ENCODE data around the gene EIF4G3.

The EIF4G3 gene

GRCh38 chr1:21022279-21023040, 154.2 kb downstream of the EIF4G3 start:
- TF ChIP-seq CTCF (IDR thresholded peaks at IDR 0.05; ENCODE audit: low read length) (no peak), EZH2 (IDR thresholded peaks at IDR 0.05; ENCODE audit: borderline replicate concordance, low read length) (no peak)
- H3K4me3 ChIP-seq (ENCODE audit: low read depth, low read length, poor library complexity, severe bottlenecking): no peak overlapping the region
- H3K36me3 ChIP-seq (ENCODE audit: insufficient read depth, low read length): peaks cover 15% of the 10 kb centered on the region; the same call in 1 of the 2 replicates
- H3K4me2 ChIP-seq (ENCODE audit: low read length): peak overlapping the region; percentile 36
- peak overlapping the region; percentile 63 for H3K27ac ChIP-seq (ENCODE audit: low read depth, low read length, poor library complexity, severe bottlenecking)
- peak overlapping the region; percentile 23; the same call in 1 of the 2 replicates for H3K9ac ChIP-seq (ENCODE audit: low read length)
- peaks cover 13% of the 10 kb centered on the region for H3K4me1 ChIP-seq (ENCODE audit: insufficient read depth, low read length, severe bottlenecking)
- no peaks in the 10 kb centered on the region for H3K27me3 ChIP-seq (ENCODE audit: insufficient read depth, low read length)
- H3K9me3 ChIP-seq (ENCODE audit: low read length): no peaks in the 10 kb centered on the region; the same call in 1 of the 2 replicates
- H2AFZ ChIP-seq (ENCODE audit: low read length): no peak overlapping the region
- H4K20me1 ChIP-seq (ENCODE audit: insufficient read depth, low read length): no peaks in the 10 kb centered on the region
- no peaks in the 10 kb centered on the region for H3K9me2 ChIP-seq (ENCODE audit: low read depth, low read length)
- H3K79me2 ChIP-seq (ENCODE audit: insufficient read depth, low read length): peaks cover 5% of the 10 kb centered on the region; the same call in 1 of the 2 replicates
- H3F3A ChIP-seq (ENCODE audit: insufficient read depth, low read length): no peaks in the 10 kb centered on the region

GRCh38 chr1:21021311-21021710, 155.4 kb downstream of the EIF4G3 start:
- Histone ChIP-seq H3K27ac (ENCODE audit: low read depth, low read length, poor library complexity, severe bottlenecking) (no peak overlapping the region), H3K9me3 (ENCODE audit: low read length) (no peaks in the 10 kb centered on the region; the same call in 1 of the 2 replicates), H3K36me3 (ENCODE audit: insufficient read depth, low read length) (peaks cover 15% of the 10 kb centered on the region; the same call in 1 of the 2 replicates), H3K9ac (ENCODE audit: low read length) (no peak overlapping the region), H3K27me3 (ENCODE audit: insufficient read depth, low read length) (no peaks in the 10 kb centered on the region), H3K4me3 (ENCODE audit: low read depth, low read length, poor library complexity, severe bottlenecking) (no peak overlapping the region), H2AFZ (ENCODE audit: low read length) (no peak overlapping the region), H3K9me2 (ENCODE audit: low read depth, low read length) (no peaks in the 10 kb centered on the region), H3K4me1 (ENCODE audit: insufficient read depth, low read length, severe bottlenecking) (peaks cover 13% of the 10 kb centered on the region), H3K4me2 (ENCODE audit: low read length) (no peak overlapping the region), H4K20me1 (ENCODE audit: insufficient read depth, low read length) (no peaks in the 10 kb centered on the region), H3F3A (ENCODE audit: insufficient read depth, low read length) (no peaks in the 10 kb centered on the region), H3K79me2 (ENCODE audit: insufficient read depth, low read length) (peaks cover 5% of the 10 kb centered on the region; the same call in 1 of the 2 replicates)
- no peak for TF ChIP-seq EZH2 (IDR thresholded peaks at IDR 0.05; ENCODE audit: borderline replicate concordance, low read length)
- no peak for TF ChIP-seq CTCF (IDR thresholded peaks at IDR 0.05; ENCODE audit: low read length)

- Histone ChIP-seq H3K9me2 (ENCODE audit: low read depth, low read length) (no peaks in the 10 kb centered on the region), H3K4me2 (ENCODE audit: low read length) (no peak overlapping the region)
Observed at GRCh38 chr1:21020151-21020550, 156.5 kb downstream of the EIF4G3 start.

More at GRCh38 chr1:21020151-21020550, 156.5 kb downstream of the EIF4G3 start:
- H3K9me3 ChIP-seq (ENCODE audit: low read length): no peaks in the 10 kb centered on the region; the same call in 1 of the 2 replicates
- H3K27ac ChIP-seq (ENCODE audit: low read depth, low read length, poor library complexity, severe bottlenecking): no peak overlapping the region
- no peaks in the 10 kb centered on the region for H3F3A ChIP-seq (ENCODE audit: insufficient read depth, low read length)
- H3K4me1 ChIP-seq (ENCODE audit: insufficient read depth, low read length, severe bottlenecking): peaks cover 13% of the 10 kb centered on the region
- H4K20me1 ChIP-seq (ENCODE audit: insufficient read depth, low read length): no peaks in the 10 kb centered on the region
- peaks cover 6% of the 10 kb centered on the region; the same call in 1 of the 2 replicates for H3K36me3 ChIP-seq (ENCODE audit: insufficient read depth, low read length)
- H3K4me3 ChIP-seq (ENCODE audit: low read depth, low read length, poor library complexity, severe bottlenecking): no peak overlapping the region
- TF ChIP-seq EZH2 (IDR thresholded peaks at IDR 0.05; ENCODE audit: borderline replicate concordance, low read length): no peak
- TF ChIP-seq CTCF (IDR thresholded peaks at IDR 0.05; ENCODE audit: low read length): no peak
- no peaks in the 10 kb centered on the region for H3K27me3 ChIP-seq (ENCODE audit: insufficient read depth, low read length)
- no peak overlapping the region for H2AFZ ChIP-seq (ENCODE audit: low read length)
- H3K9ac ChIP-seq (ENCODE audit: low read length): no peak overlapping the region
- H3K79me2 ChIP-seq (ENCODE audit: insufficient read depth, low read length): peaks cover 8% of the 10 kb centered on the region

Measured in OCI-LY1 (cell line).